Lung (tissue), 12 donors: ENCODE results near the gene ARHGAP15. TPM values are rescaled to one million over a fixed set of nuclear protein-coding genes. Genes with fewer than 3 reads are reported as not detected.

Experiments
- ATAC-seq: fragments of 200-7000 bp; cut with Tn5 transposase; one replicate; pipeline ENCODE4 v1.9.1; 2020; ENCODE audit warnings: moderate number of reproducible peaks; ENCODE audit not compliant: insufficient read depth, low FRiP score
- DNase-seq, 3 donors: peaks; one replicate each; pipeline ENCODE4 v3.0.0-alpha.2; 2013 to 2017
- H3K27ac ChIP-seq, 2 donors: one replicate each; pipeline ENCODE4 v1.5.1; 2013; ENCODE audit warnings: mild to moderate bottlenecking in 2 of 2, moderate library complexity in 2 of 2, control low read depth in 1 of 2, inconsistent platforms in 1 of 2, low read depth in 1 of 2, low read length in 1 of 2
- H3K27me3 ChIP-seq, 3 donors: one replicate each; pipeline ENCODE4 v1.5.1; 2013; ENCODE audit warnings: low read length in 2 of 3; ENCODE audit not compliant: control insufficient read depth in 3 of 3, insufficient read depth in 3 of 3
- H3K36me3 ChIP-seq, 4 donors: one replicate each; pipeline ENCODE4 v1.5.1; 2013; ENCODE audit warnings: low read length in 4 of 4, mild to moderate bottlenecking in 1 of 4, moderate library complexity in 1 of 4; ENCODE audit not compliant: control insufficient read depth in 4 of 4, insufficient read depth in 4 of 4
- H3K4me1 ChIP-seq, 5 donors: one replicate each; pipeline ENCODE4 v1.5.1; 2013; ENCODE audit warnings: low read length in 5 of 5, mild to moderate bottlenecking in 2 of 5, moderate library complexity in 1 of 5; ENCODE audit not compliant: control insufficient read depth in 5 of 5, insufficient read depth in 5 of 5
- H3K4me3 ChIP-seq: one replicate; pipeline ENCODE4 v1.5.1; 2013; ENCODE audit warnings: mild to moderate bottlenecking, control low read depth, moderate library complexity
- H3K9ac ChIP-seq, 2 donors: one replicate each; pipeline ENCODE4 v1.5.1; 2013; ENCODE audit warnings: low read length in 2 of 2, control low read depth in 1 of 2; ENCODE audit not compliant: insufficient read depth in 1 of 2
- H3K9me3 ChIP-seq, 4 donors: one replicate each; pipeline ENCODE4 v1.5.1; 2013; ENCODE audit warnings: low read length in 3 of 4, mild to moderate bottlenecking in 1 of 4, moderate library complexity in 1 of 4; ENCODE audit not compliant: control insufficient read depth in 4 of 4, insufficient read depth in 3 of 4
- WGBS, 2 donors: extraction: QIAGEN DNeasy Blood & Tissue Kit; methylation state at CpG; one replicate each; pipeline ENCODE4 v1.1.7; 2013; 5-methylcytosine and 5-hydroxymethylcytosine counted together
- polyA plus RNA-seq, 2 donors: library from polyadenylated mRNA; stranded (reverse); fragments of 200-250 nt; gene quantifications; one replicate each; pipeline ENCODE4 v1.2.1, GENCODE V29; 2013
- total RNA-seq, 2 donors: library from RNA; depleted of rRNA in 1 of 2; stranded (reverse); fragments of >200 nt in 1 of 2; gene quantifications; one replicate each; pipeline ENCODE4 v1.2.1, GENCODE V29; 2014 to 2021
- TF ChIP-seq, protein P1 (sequence below): IDR thresholded peaks from 2 replicates; pipeline ENCODE4 v1.5.1; 2012; ENCODE audit warnings: mild to moderate bottlenecking; ENCODE audit errors: control extremely low read depth, extremely low read depth
- donor health status: control.
- donor health status: control.
- donor health status: Bipolar disorder and iron deficiency.
- donor health status: healthy.
- donor health status: DM: yes; HTN: yes; CAD: no.

The ARHGAP15 gene
- total and polyA plus RNA-seq, 4 donors: 5.9 to 74.3 (median 13.2) TPM

DNA sequence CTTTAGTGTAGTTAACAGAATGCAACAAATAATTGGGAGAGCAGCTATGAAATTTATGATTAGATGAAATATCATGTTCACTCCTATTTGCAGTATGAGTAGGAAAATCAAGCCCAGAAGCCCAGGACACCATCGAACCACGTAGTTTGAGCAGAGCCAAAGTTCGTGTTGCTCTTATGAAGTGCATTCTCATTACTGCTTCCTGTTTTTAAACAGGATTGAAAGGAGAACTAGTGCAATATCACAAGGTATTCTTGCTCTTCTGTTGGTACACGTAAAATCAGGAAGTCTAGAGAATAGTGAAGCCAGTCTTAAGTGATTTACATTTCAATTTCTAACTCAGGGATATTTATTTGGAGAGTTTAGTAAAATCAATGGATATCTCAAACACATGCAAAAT lies 21.1 kb downstream of the ARHGAP15 start:
- no peak for ATAC-seq
- DNase-seq: no peak
- TF ChIP-seq, protein P1, sequence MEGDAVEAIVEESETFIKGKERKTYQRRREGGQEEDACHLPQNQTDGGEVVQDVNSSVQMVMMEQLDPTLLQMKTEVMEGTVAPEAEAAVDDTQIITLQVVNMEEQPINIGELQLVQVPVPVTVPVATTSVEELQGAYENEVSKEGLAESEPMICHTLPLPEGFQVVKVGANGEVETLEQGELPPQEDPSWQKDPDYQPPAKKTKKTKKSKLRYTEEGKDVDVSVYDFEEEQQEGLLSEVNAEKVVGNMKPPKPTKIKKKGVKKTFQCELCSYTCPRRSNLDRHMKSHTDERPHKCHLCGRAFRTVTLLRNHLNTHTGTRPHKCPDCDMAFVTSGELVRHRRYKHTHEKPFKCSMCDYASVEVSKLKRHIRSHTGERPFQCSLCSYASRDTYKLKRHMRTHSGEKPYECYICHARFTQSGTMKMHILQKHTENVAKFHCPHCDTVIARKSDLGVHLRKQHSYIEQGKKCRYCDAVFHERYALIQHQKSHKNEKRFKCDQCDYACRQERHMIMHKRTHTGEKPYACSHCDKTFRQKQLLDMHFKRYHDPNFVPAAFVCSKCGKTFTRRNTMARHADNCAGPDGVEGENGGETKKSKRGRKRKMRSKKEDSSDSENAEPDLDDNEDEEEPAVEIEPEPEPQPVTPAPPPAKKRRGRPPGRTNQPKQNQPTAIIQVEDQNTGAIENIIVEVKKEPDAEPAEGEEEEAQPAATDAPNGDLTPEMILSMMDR: no peak
- Histone ChIP-seq H3K27me3 (no peaks in the 10 kb centered on the region), H3K4me1 (peaks cover 0 to 18% (median 4%) of the 10 kb centered on the region in 5 donors), H3K9me3 (no peaks in the 10 kb centered on the region), H3K27ac (no peak overlapping the region), H3K4me3 (no peak overlapping the region), H3K36me3 (no peaks in the 10 kb centered on the region), H3K9ac (no peak overlapping the region)
- 20 to 52% methylated on average over 4 of the region's 4 CpGs for WGBS, 2 donors

DNA sequence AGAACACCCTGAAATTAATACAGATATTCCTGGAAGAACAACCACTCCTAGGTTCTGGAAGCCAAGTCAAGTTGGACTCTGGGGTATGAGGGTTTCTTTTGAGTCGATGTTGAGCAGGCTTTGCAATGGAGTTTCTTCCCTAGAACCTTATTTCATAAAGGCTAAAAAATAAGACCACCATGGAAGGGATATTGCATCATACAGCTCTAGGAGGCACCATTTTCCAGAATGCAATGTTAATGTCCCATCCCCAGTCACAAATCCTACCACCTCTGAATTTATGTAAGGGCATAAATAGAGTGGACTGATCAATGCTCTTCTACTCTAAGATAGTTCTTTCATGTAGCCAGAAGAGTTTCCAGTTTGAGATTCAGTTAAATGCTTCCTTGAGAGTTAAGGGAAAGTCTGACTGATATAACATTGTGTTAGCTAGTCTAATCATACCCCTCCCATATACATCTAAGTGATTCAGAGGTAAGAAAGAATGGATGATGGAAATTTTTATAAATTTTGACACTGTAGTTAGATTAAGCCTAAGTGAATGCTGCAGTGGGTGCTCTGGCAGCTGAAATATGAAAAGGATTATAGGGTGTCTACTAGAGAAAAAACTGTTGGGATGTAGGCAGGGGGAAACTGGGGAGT lies 22.0 kb downstream of the ARHGAP15 start:
- WGBS, 2 donors: 94 to 97% methylated on average over 1 of the region's 1 CpG
- no peaks in the 10 kb centered on the region for H3K36me3 ChIP-seq
- H3K4me3 ChIP-seq: no peak overlapping the region
- H3K4me1 ChIP-seq: peaks cover 0 to 13% (median 4%) of the 10 kb centered on the region in 5 donors
- no peak overlapping the region for H3K27ac ChIP-seq
- DNase-seq (no peak), ATAC-seq (no peak)
- H3K9me3 ChIP-seq: no peaks in the 10 kb centered on the region
- TF ChIP-seq, protein P1: no peak
- H3K27me3 ChIP-seq: no peaks in the 10 kb centered on the region
- H3K9ac ChIP-seq: no peak overlapping the region

DNA sequence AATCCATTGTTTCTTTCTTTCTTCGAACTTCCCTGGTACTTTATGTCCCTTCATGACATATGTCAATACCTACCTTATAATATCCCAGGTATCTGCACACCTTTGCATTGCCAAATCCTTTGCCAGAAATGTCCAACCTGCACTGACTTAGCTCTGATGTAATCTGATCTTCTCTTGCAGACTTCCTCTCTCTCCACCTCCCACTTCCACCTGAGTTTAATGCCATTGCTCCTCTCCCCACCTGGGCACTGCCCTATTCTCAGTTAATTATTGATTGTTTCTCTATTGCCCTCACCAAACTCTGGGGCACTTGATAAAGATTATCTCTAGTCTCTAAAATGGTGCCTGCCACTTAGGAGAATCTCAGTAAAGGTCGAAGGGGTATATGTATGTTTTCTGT lies 23.0 kb downstream of the ARHGAP15 start:
- whole genome bisulfite sequencing, 2 donors: 79 to 92% methylated on average over 2 of the region's 2 CpGs
- Histone ChIP-seq H3K9ac (no peak overlapping the region), H3K27me3 (no peaks in the 10 kb centered on the region), H3K4me3 (no peak overlapping the region), H3K4me1 (peaks cover 0 to 10% (median 3%) of the 10 kb centered on the region in 5 donors), H3K36me3 (no peaks in the 10 kb centered on the region), H3K27ac (no peak overlapping the region), H3K9me3 (no peaks in the 10 kb centered on the region)
- no peak for DNase-seq
- TF ChIP-seq, protein P1: no peak
- no peak for ATAC-seq

DNA sequence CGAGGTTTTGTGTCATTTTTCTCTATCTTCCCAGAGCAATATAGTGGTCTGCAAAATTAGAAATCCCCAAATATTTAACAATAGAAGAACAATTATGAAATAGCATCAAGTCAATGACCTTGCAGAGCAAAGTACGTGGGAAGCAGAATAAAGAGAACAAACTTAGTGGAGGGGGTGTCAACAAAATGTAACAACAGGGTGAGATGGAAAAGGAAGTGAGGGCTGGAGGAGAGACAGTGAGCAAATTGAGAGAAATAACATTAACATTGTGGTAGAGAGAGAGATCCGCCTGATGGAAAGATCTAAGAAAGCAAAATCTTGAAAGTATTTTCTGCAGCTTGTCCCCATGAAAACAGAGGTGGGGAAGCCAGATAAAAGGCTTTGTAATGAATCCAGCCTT lies 23.4 kb downstream of the ARHGAP15 start:
- Histone ChIP-seq H3K4me3 (no peak overlapping the region), H3K9ac (no peak overlapping the region), H3K27ac (no peak overlapping the region), H3K4me1 (peaks cover 0 to 12% (median 3%) of the 10 kb centered on the region in 5 donors), H3K27me3 (no peaks in the 10 kb centered on the region), H3K9me3 (no peaks in the 10 kb centered on the region), H3K36me3 (no peaks in the 10 kb centered on the region)
- TF ChIP-seq, protein P1: no peak
- 36 to 64% methylated on average over 3 of the region's 3 CpGs for WGBS, 2 donors
- ATAC-seq: no peak
- no peak for DNase-seq
